Measurements from ENCODE around the gene HECTD4.

Gene HECTD4

DNA sequence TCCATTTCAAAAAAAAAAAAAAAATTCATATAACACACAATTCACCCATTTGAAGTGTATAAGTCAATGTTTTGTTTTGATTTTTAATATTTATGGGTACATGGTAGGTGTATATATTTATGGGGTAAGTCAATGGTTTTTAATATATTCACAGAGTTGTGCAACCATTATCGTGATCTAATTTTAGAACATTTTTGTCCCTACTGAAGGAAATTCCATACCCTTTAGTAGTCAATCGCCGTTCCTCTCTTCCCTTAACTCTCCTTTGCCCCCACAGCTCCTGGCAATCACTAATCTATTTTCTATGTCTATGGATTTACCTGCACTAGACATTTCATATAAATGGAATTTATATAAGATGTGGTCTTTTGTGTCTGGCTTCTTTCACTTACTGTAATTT lies 164.1 kb downstream of the HECTD4 start:
- H3K23ac ChIP-seq (ENCODE audit: low read depth, low read length, poor library complexity), result no peak overlapping the region

GRCh38 chr12:112217647-112218046 lies 164.6 kb downstream of the HECTD4 start:
- Histone ChIP-seq H3K4ac (ENCODE audit: low read length) (no peak overlapping the region), H2BK12ac (ENCODE audit: low read length) (no peak overlapping the region), H3K36me3 (replicated peaks in 1 of 2; ENCODE audit: control insufficient read depth in 2 of 2, insufficient read depth in 2 of 2, low read length in 2 of 2) (peaks cover 8 to 71% of the 10 kb centered on the region in 2 donors), H3K79me1 (ENCODE audit: low read depth, low read length) (no peaks in the 10 kb centered on the region), H3K27ac (replicated peaks; ENCODE audit: low read length) (no peak overlapping the region), H4K8ac (ENCODE audit: low read depth, low read length) (no peak overlapping the region), H3K18ac (ENCODE audit: low read length) (no peak overlapping the region), H3K14ac (ENCODE audit: low read length) (no peak overlapping the region), H3K23ac (ENCODE audit: low read depth, low read length, poor library complexity) (no peak overlapping the region), H3K9me3 (replicated peaks in 1 of 2; ENCODE audit: control insufficient read depth in 2 of 2, insufficient read depth in 1 of 2, low read depth in 1 of 2, low read length in 2 of 2) (no peaks in the 10 kb centered on the region), H2BK5ac (ENCODE audit: low read length) (no peak overlapping the region), H3K4me3 (ENCODE audit: low read length in 2 of 2) (no peak overlapping the region), H3K4me1 (ENCODE audit: control insufficient read depth in 2 of 2, insufficient read depth in 1 of 2, low read depth in 1 of 2, low read length in 2 of 2) (no peaks in the 10 kb centered on the region), H3K9ac (ENCODE audit: low read depth, low read length, poor library complexity) (no peak overlapping the region), H2BK15ac (ENCODE audit: low read length) (no peak overlapping the region), H2BK120ac (ENCODE audit: low read depth, low read length) (no peak overlapping the region), H3K27me3 (ENCODE audit: control insufficient read depth in 3 of 3, insufficient read depth in 3 of 3, low read depth in 1 of 3, low read length in 3 of 3) (no peaks in the 10 kb centered on the region), H3K4me2 (ENCODE audit: insufficient read depth, low read length, poor library complexity, severe bottlenecking) (no peak overlapping the region), H2AK5ac (ENCODE audit: low read depth, low read length) (no peak overlapping the region), H2AFZ (ENCODE audit: low read length) (no peak overlapping the region), H4K91ac (ENCODE audit: low read depth, low read length, poor library complexity) (no peak overlapping the region)
- DNase-seq (ENCODE audit: low spot score), result no peak

More for the DNA sequence above, 164.1 kb downstream of the HECTD4 start:
- Histone ChIP-seq H3K36me3 (replicated peaks in 1 of 2; ENCODE audit: control insufficient read depth in 2 of 2, insufficient read depth in 2 of 2, low read length in 2 of 2) (peaks cover 11 to 72% of the 10 kb centered on the region in 2 donors), H3K18ac (ENCODE audit: low read length) (no peak overlapping the region), H2AK5ac (ENCODE audit: low read depth, low read length) (no peak overlapping the region), H4K91ac (ENCODE audit: low read depth, low read length, poor library complexity) (no peak overlapping the region), H4K8ac (ENCODE audit: low read depth, low read length) (no peak overlapping the region), H3K27me3 (ENCODE audit: control insufficient read depth in 3 of 3, insufficient read depth in 3 of 3, low read depth in 1 of 3, low read length in 3 of 3) (no peaks in the 10 kb centered on the region), H2BK12ac (ENCODE audit: low read length) (no peak overlapping the region), H2BK120ac (ENCODE audit: low read depth, low read length) (no peak overlapping the region), H3K4ac (ENCODE audit: low read length) (no peak overlapping the region), H3K9me3 (replicated peaks in 1 of 2; ENCODE audit: control insufficient read depth in 2 of 2, insufficient read depth in 1 of 2, low read depth in 1 of 2, low read length in 2 of 2) (no peaks in the 10 kb centered on the region), H3K79me1 (ENCODE audit: low read depth, low read length) (no peaks in the 10 kb centered on the region), H3K14ac (ENCODE audit: low read length) (no peak overlapping the region), H3K4me1 (ENCODE audit: control insufficient read depth in 2 of 2, insufficient read depth in 1 of 2, low read depth in 1 of 2, low read length in 2 of 2) (no peaks in the 10 kb centered on the region), H2AFZ (ENCODE audit: low read length) (no peak overlapping the region), H3K9ac (ENCODE audit: low read depth, low read length, poor library complexity) (no peak overlapping the region), H3K27ac (replicated peaks; ENCODE audit: low read length) (no peak overlapping the region), H2BK15ac (ENCODE audit: low read length) (no peak overlapping the region), H3K4me3 (ENCODE audit: low read length in 2 of 2) (no peak overlapping the region), H3K4me2 (ENCODE audit: insufficient read depth, low read length, poor library complexity, severe bottlenecking) (no peak overlapping the region), H2BK5ac (ENCODE audit: low read length) (no peak overlapping the region)
- no peak for DNase-seq (ENCODE audit: low spot score)
- WGBS, 2 donors (ENCODE audit: extremely low coverage in 2 of 2, insufficient read length in 2 of 2, insufficient replicate concordance in 1 of 2), result no CpG with 5 or more reads among the region's 3 CpGs

DNA sequence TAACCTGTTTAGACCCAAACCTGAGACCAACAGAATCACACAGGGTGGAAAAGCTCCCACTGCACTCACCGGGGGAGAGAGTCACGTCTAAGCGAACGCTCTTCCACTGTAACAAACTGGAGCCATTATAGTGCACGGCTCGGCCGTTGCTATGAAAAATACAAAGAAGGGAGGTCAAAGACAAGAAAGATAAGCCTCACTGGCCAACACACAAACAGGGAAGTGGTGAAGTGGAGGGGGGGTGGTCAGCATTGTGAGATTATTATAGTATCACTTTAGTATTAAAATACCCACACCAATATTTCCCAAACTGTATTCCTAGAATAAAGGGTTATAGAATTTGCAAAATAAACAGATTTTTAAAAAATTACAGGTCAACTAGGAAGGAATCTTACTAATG lies 166.0 kb downstream of the HECTD4 start:
- Histone ChIP-seq H3K18ac (ENCODE audit: low read length) (no peak overlapping the region), H3K4me1 (ENCODE audit: control insufficient read depth in 2 of 2, insufficient read depth in 1 of 2, low read depth in 1 of 2, low read length in 2 of 2) (no peaks in the 10 kb centered on the region), H2BK12ac (ENCODE audit: low read length) (no peak overlapping the region), H3K4me2 (ENCODE audit: insufficient read depth, low read length, poor library complexity, severe bottlenecking) (no peak overlapping the region), H3K23ac (ENCODE audit: low read depth, low read length, poor library complexity) (no peak overlapping the region), H3K9ac (ENCODE audit: low read depth, low read length, poor library complexity) (no peak overlapping the region), H3K27ac (replicated peaks; ENCODE audit: low read length) (no peak overlapping the region), H2AK5ac (ENCODE audit: low read depth, low read length) (no peak overlapping the region), H3K4me3 (ENCODE audit: low read length in 2 of 2) (no peak overlapping the region), H3K27me3 (ENCODE audit: control insufficient read depth in 3 of 3, insufficient read depth in 3 of 3, low read depth in 1 of 3, low read length in 3 of 3) (no peaks in the 10 kb centered on the region), H3K4ac (ENCODE audit: low read length) (no peak overlapping the region), H3K9me3 (replicated peaks in 1 of 2; ENCODE audit: control insufficient read depth in 2 of 2, insufficient read depth in 1 of 2, low read depth in 1 of 2, low read length in 2 of 2) (no peaks in the 10 kb centered on the region), H2BK5ac (ENCODE audit: low read length) (no peak overlapping the region), H3K14ac (ENCODE audit: low read length) (no peak overlapping the region), H4K91ac (ENCODE audit: low read depth, low read length, poor library complexity) (no peak overlapping the region), H2BK15ac (ENCODE audit: low read length) (no peak overlapping the region), H2BK120ac (ENCODE audit: low read depth, low read length) (no peak overlapping the region), H4K8ac (ENCODE audit: low read depth, low read length) (no peak overlapping the region), H2AFZ (ENCODE audit: low read length) (no peak overlapping the region), H3K36me3 (replicated peaks in 1 of 2; ENCODE audit: control insufficient read depth in 2 of 2, insufficient read depth in 2 of 2, low read length in 2 of 2) (peaks cover 12 to 79% of the 10 kb centered on the region in 2 donors), H3K79me1 (ENCODE audit: low read depth, low read length) (no peaks in the 10 kb centered on the region)
- DNase-seq (ENCODE audit: low spot score), result no peak
- no CpG with 5 or more reads among the region's 7 CpGs for WGBS, 2 donors (ENCODE audit: extremely low coverage in 2 of 2, insufficient read length in 2 of 2, insufficient replicate concordance in 1 of 2)

GRCh38 chr12:112214064-112214463 lies 168.2 kb downstream of the HECTD4 start:
- H4K8ac ChIP-seq (ENCODE audit: low read depth, low read length), result no peak overlapping the region
- peaks cover 19 to 90% of the 10 kb centered on the region in 2 donors for H3K36me3 ChIP-seq (replicated peaks in 1 of 2; ENCODE audit: control insufficient read depth in 2 of 2, insufficient read depth in 2 of 2, low read length in 2 of 2)
- no peak for DNase-seq (ENCODE audit: low spot score)
- H3K79me1 ChIP-seq (ENCODE audit: low read depth, low read length), result no peaks in the 10 kb centered on the region
- no peak overlapping the region for H3K4me3 ChIP-seq (ENCODE audit: low read length in 2 of 2)
- H3K4me1 ChIP-seq (ENCODE audit: control insufficient read depth in 2 of 2, insufficient read depth in 1 of 2, low read depth in 1 of 2, low read length in 2 of 2), result no peaks in the 10 kb centered on the region
- H4K91ac ChIP-seq (ENCODE audit: low read depth, low read length, poor library complexity), result no peak overlapping the region
- no peaks in the 10 kb centered on the region for H3K27me3 ChIP-seq (ENCODE audit: control insufficient read depth in 3 of 3, insufficient read depth in 3 of 3, low read depth in 1 of 3, low read length in 3 of 3)
- no peak overlapping the region for H2AFZ ChIP-seq (ENCODE audit: low read length)
- H3K4ac ChIP-seq (ENCODE audit: low read length), result no peak overlapping the region
- H3K9ac ChIP-seq (ENCODE audit: low read depth, low read length, poor library complexity), result no peak overlapping the region
- no peak overlapping the region for H2BK5ac ChIP-seq (ENCODE audit: low read length)
- H2AK5ac ChIP-seq (ENCODE audit: low read depth, low read length), result no peak overlapping the region
- no peak overlapping the region for H2BK15ac ChIP-seq (ENCODE audit: low read length)
- no peak overlapping the region for H3K23ac ChIP-seq (ENCODE audit: low read depth, low read length, poor library complexity)
- no peak overlapping the region for H3K14ac ChIP-seq (ENCODE audit: low read length)
- H2BK12ac ChIP-seq (ENCODE audit: low read length), result no peak overlapping the region
- H3K4me2 ChIP-seq (ENCODE audit: insufficient read depth, low read length, poor library complexity, severe bottlenecking), result no peak overlapping the region
- H3K18ac ChIP-seq (ENCODE audit: low read length), result no peak overlapping the region
- H2BK120ac ChIP-seq (ENCODE audit: low read depth, low read length), result no peak overlapping the region
- no peaks in the 10 kb centered on the region for H3K9me3 ChIP-seq (replicated peaks in 1 of 2; ENCODE audit: control insufficient read depth in 2 of 2, insufficient read depth in 1 of 2, low read depth in 1 of 2, low read length in 2 of 2)
- H3K27ac ChIP-seq (replicated peaks; ENCODE audit: low read length), result no peak overlapping the region
- no CpG with 5 or more reads among the region's 4 CpGs for WGBS, 2 donors (ENCODE audit: extremely low coverage in 2 of 2, insufficient read length in 2 of 2, insufficient replicate concordance in 1 of 2)

Data from neuronal stem cell (in vitro differentiated cells).